Measurements from ENCODE around the gene RFC5.
"Not testable (repeated sequence)": the region's sequence is repeated elsewhere in the genome, so short reads cannot be mapped to it uniquely, and the experiment has no call there.

RFC5 gene

GRCh38 chr12:118015944-118016343, 559 bp upstream of the RFC5 start:
- DNase-seq (ENCODE audit: low spot score) = no peak

GRCh38 chr12:118017926-118018325, 1.4 kb downstream of the RFC5 start:
- no peak for DNase-seq (ENCODE audit: low spot score)

- no peak for DNase-seq (ENCODE audit: low spot score)
Measured at GRCh38 chr12:118020036-118020435, 3.5 kb downstream of the RFC5 start.

GRCh38 chr12:118022097-118022727, 5.7 kb downstream of the RFC5 start:
- DNase-seq (ENCODE audit: low spot score) = not testable (repeated sequence)

GRCh38 chr12:118022728-118023109, 6.2 kb downstream of the RFC5 start:
- no peak for DNase-seq (ENCODE audit: low spot score)

- DNase-seq (ENCODE audit: low spot score) = no peak
Measured at GRCh38 chr12:118023301-118023860, 6.9 kb downstream of the RFC5 start.

GRCh38 chr12:118025168-118025567, 8.7 kb downstream of the RFC5 start:
- DNase-seq (ENCODE audit: low spot score) = no peak

- no peak for DNase-seq (ENCODE audit: low spot score)
Measured at GRCh38 chr12:118029166-118029565, 12.7 kb downstream of the RFC5 start.

- DNase-seq (ENCODE audit: low spot score) = no peak
Measured at GRCh38 chr12:118032188-118032587, 15.7 kb downstream of the RFC5 start.

GRCh38 chr12:118033323-118033722, 16.8 kb downstream of the RFC5 start:
- no peak for DNase-seq (ENCODE audit: low spot score)

GRCh38 chr12:118033902-118034301, 17.4 kb downstream of the RFC5 start:
- DNase-seq (ENCODE audit: low spot score) = no peak

- peak; percentile 60 for DNase-seq (ENCODE audit: low spot score)
Measured at GRCh38 chr12:118034429-118035189, 18.1 kb downstream of the RFC5 start.

GRCh38 chr12:118035190-118036041, 18.9 kb downstream of the RFC5 start:
- DNase-seq (ENCODE audit: low spot score) = peak; percentile 34

GRCh38 chr12:118036672-118037411, 20.3 kb downstream of the RFC5 start:
- no peak for DNase-seq (ENCODE audit: low spot score)

- DNase-seq (ENCODE audit: low spot score) = no peak
Measured at GRCh38 chr12:118038137-118038536, 21.6 kb downstream of the RFC5 start.

GRCh38 chr12:118042091-118042490, 25.6 kb downstream of the RFC5 start:
- DNase-seq (ENCODE audit: low spot score) = no peak

- no peak for DNase-seq (ENCODE audit: low spot score)
Measured at GRCh38 chr12:118044075-118044474, 27.6 kb downstream of the RFC5 start.

GRCh38 chr12:118044577-118044976, 28.1 kb downstream of the RFC5 start:
- no peak for DNase-seq (ENCODE audit: low spot score)

- DNase-seq (ENCODE audit: low spot score) = no peak
Measured at GRCh38 chr12:118046430-118046829, 29.9 kb downstream of the RFC5 start.

GRCh38 chr12:118050972-118051910, 34.7 kb downstream of the RFC5 start:
- DNase-seq (ENCODE audit: low spot score) = no peak

All from D341Med (cell line).